ENCODE results near the gene NUP210L. TPM values are rescaled to one million over a fixed set of nuclear protein-coding genes. Genes with fewer than 3 reads are reported as not detected.
"Not testable (repeated sequence)": the region's sequence is repeated elsewhere in the genome, so short reads cannot be mapped to it uniquely, and the experiment has no call there.

Gene NUP210L
- total RNA-seq, 4 donors from 2014 or later = under 0.01 to 0.30 (median 0.21) TPM; not detected in 1

DNA sequence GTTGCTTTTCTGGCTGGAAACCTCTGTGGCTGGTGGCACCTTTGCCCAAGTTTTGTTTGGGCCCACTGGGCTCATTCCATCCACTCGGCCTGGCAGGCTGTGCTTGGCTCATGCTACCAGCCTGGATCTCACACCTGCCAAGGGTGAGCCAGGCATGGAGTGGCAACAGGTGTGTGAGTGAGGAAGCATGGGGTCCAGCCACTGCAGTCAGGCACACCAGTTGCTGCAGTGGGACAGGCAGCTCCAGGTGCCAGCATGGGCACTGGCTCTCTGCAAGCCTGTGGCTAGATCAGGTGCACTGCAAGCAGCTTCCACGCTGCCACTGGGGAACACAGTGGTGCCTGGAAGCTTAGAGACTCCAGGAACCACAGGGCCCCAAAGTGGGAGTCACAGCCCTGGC lies 57.0 kb downstream of the NUP210L start:
- Histone ChIP-seq H3K4me1 (no peaks in the 10 kb centered on the region), H3K4me3 (no peak overlapping the region), H3K27ac (no peak overlapping the region), H3K36me3 (no peaks in the 10 kb centered on the region), H3K27me3 (no peaks in the 10 kb centered on the region), H3K9me3 (no peaks in the 10 kb centered on the region)
- 84 to 90% methylated on average over 2 of the region's 2 CpGs for WGBS, 2 donors
- TF ChIP-seq EP300 (IDR thresholded peaks at IDR 0.05) (no peak), POLR2A (IDR thresholded peaks at IDR 0.05) (no peak)
- TF ChIP-seq, protein P1, sequence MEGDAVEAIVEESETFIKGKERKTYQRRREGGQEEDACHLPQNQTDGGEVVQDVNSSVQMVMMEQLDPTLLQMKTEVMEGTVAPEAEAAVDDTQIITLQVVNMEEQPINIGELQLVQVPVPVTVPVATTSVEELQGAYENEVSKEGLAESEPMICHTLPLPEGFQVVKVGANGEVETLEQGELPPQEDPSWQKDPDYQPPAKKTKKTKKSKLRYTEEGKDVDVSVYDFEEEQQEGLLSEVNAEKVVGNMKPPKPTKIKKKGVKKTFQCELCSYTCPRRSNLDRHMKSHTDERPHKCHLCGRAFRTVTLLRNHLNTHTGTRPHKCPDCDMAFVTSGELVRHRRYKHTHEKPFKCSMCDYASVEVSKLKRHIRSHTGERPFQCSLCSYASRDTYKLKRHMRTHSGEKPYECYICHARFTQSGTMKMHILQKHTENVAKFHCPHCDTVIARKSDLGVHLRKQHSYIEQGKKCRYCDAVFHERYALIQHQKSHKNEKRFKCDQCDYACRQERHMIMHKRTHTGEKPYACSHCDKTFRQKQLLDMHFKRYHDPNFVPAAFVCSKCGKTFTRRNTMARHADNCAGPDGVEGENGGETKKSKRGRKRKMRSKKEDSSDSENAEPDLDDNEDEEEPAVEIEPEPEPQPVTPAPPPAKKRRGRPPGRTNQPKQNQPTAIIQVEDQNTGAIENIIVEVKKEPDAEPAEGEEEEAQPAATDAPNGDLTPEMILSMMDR (IDR thresholded peaks at IDR 0.05) = no peak
- DNase-seq (ENCODE audit: low spot score in 2 of 2) = no peak

DNA sequence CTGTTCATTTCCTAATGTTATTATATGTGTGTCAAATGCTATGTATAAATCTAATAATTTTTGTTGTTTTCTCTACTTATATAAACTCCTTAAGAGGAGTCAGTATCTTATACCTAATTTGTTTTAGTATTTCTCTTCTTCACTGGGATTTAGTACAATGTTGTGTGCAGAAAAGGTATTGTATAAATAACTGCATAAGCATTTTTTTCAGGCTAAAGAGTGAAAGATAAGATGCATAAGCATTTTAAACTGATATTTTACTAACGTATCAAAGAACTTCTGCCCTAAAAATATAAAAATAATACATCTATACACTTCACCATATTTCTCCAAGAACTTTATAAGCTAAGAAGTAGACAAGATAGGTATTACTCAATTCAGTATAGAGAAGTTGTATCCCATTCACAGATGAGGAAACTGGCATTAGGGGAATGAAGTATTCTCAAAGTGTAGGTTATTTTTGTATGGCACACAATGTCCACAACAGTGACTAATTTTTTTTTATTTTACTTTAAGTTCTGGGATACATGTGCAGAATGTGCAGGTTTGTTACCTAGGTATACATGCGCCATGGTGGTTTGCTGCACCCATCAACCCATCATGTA lies 59.3 kb downstream of the NUP210L start:
- no peak for DNase-seq (ENCODE audit: low spot score in 2 of 2)
- WGBS, 2 donors = 45 to 50% methylated on average over 2 of the region's 2 CpGs
- H3K4me1 ChIP-seq = no peaks in the 10 kb centered on the region
- no peaks in the 10 kb centered on the region for H3K36me3 ChIP-seq
- no peaks in the 10 kb centered on the region for H3K9me3 ChIP-seq
- TF ChIP-seq, protein P1 (IDR thresholded peaks at IDR 0.05) = no peak
- no peak for TF ChIP-seq POLR2A (IDR thresholded peaks at IDR 0.05)
- TF ChIP-seq EP300 (IDR thresholded peaks at IDR 0.05) = no peak
- no peaks in the 10 kb centered on the region for H3K27me3 ChIP-seq
- no peak overlapping the region for H3K4me3 ChIP-seq
- no peak overlapping the region for H3K27ac ChIP-seq

DNA sequence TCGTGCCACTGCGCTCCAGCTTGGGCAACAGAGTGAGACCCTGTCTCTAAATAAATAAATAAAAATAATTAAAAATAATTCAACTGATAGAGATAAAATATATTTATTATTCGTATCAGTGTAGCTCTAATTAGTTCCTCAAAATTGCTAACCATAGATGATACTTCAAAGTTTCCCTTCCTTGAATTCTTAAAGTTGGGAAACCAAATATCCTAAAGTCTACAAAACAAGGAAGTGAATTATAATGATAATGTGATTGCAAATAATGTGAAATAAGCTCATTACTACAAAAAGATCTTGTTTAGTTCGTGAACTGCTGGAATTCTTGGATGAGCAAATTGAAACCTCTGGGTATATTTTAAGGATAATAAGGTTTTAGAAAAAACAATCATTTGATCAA lies 60.5 kb downstream of the NUP210L start:
- no peak overlapping the region for H3K27ac ChIP-seq
- H3K9me3 ChIP-seq = no peaks in the 10 kb centered on the region
- TF ChIP-seq EP300 (IDR thresholded peaks at IDR 0.05) = no peak
- TF ChIP-seq, protein P1 (IDR thresholded peaks at IDR 0.05) = no peak
- TF ChIP-seq POLR2A (IDR thresholded peaks at IDR 0.05) = no peak
- no peak overlapping the region for H3K4me3 ChIP-seq
- no peak for DNase-seq (ENCODE audit: low spot score in 2 of 2)
- 83 to 86% methylated on average over 4 of the region's 4 CpGs for WGBS, 2 donors
- H3K4me1 ChIP-seq = no peaks in the 10 kb centered on the region
- H3K36me3 ChIP-seq = no peaks in the 10 kb centered on the region
- H3K27me3 ChIP-seq = no peaks in the 10 kb centered on the region

- H3K27ac ChIP-seq = no peak overlapping the region
- no peaks in the 10 kb centered on the region for H3K9me3 ChIP-seq
- no peak for TF ChIP-seq EP300 (IDR thresholded peaks at IDR 0.05)
- WGBS, 2 donors = 82 to 83% methylated on average over 3 of the region's 3 CpGs
- no peaks in the 10 kb centered on the region for H3K4me1 ChIP-seq
- DNase-seq (ENCODE audit: low spot score in 2 of 2) = no peak
- H3K36me3 ChIP-seq = no peaks in the 10 kb centered on the region
- no peak overlapping the region for H3K4me3 ChIP-seq
- H3K27me3 ChIP-seq = no peaks in the 10 kb centered on the region
These were observed 61.2 kb downstream of the NUP210L start for GRCh38 chr1:154093699-154094098.

DNA sequence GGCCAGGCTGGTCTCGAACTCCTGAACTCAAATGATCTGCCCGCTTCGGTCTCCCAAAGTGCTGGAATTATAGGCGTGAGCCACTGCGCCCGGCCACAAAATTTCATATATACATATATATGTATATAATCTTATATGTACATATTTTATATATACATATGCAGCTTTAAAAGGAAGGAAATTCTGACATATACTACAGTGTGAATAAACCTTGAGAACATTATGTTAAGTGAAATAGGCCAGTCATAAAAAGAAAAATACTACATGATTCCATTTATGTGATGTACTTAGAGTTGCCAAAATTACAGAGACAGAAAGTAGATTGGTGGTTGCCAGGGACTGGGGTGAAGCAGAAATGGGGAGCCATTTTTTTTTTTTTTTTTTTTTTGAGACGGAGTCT lies 63.2 kb downstream of the NUP210L start:
- Histone ChIP-seq H3K4me3 (no peak overlapping the region), H3K36me3 (no peaks in the 10 kb centered on the region), H3K27ac (no peak overlapping the region), H3K4me1 (no peaks in the 10 kb centered on the region), H3K9me3 (peaks cover 0 to 6% (median 0%) of the 10 kb centered on the region in 4 donors), H3K27me3 (no peaks in the 10 kb centered on the region)
- TF ChIP-seq POLR2A (IDR thresholded peaks at IDR 0.05) (no peak), EP300 (IDR thresholded peaks at IDR 0.05) (no peak)
- TF ChIP-seq, protein P1 (IDR thresholded peaks at IDR 0.05) = no peak
- 89 to 93% methylated on average over 7 of the region's 7 CpGs for WGBS, 2 donors
- DNase-seq (ENCODE audit: low spot score in 2 of 2) = no peak

GRCh38 chr1:154087574-154087973 lies 67.3 kb downstream of the NUP210L start:
- Histone ChIP-seq H3K27me3 (no peaks in the 10 kb centered on the region), H3K4me1 (no peaks in the 10 kb centered on the region), H3K27ac (no peak overlapping the region), H3K4me3 (no peak overlapping the region), H3K36me3 (no peaks in the 10 kb centered on the region), H3K9me3 (peaks cover 0 to 13% (median 2%) of the 10 kb centered on the region in 4 donors)
- TF ChIP-seq POLR2A (IDR thresholded peaks at IDR 0.05) (no peak), EP300 (IDR thresholded peaks at IDR 0.05) (no peak)
- TF ChIP-seq, protein P1 (IDR thresholded peaks at IDR 0.05) = no peak
- 80 to 83% methylated on average over 2 of the region's 2 CpGs for WGBS, 2 donors
- DNase-seq (ENCODE audit: low spot score in 2 of 2) = no peak

- H3K4me1 ChIP-seq; DNase-seq (ENCODE audit: low spot score in 2 of 2); H3K27me3 ChIP-seq; H3K36me3 ChIP-seq; H3K4me3 ChIP-seq; H3K27ac ChIP-seq: not testable (repeated sequence)
- H3K9me3 ChIP-seq = peaks cover 0 to 13% (median 2%) of the 10 kb centered on the region in 4 donors
- 67 to 78% methylated on average over 6 of the region's 6 CpGs for WGBS, 2 donors
These were observed 71.8 kb downstream of the NUP210L start for GRCh38 chr1:154083057-154083456.

All from tibial nerve (tissue), 4 donors.